Fibroblast of skin of left quadriceps (primary cell): Measurements from ENCODE around the gene ERC2.

Source experiments
- DNase-seq, 2 experiments: peaks; one replicate each; pipeline ENCODE4 v3.0.0-alpha.2; 2013; ENCODE audit warnings: low read depth in 2 of 2

ERC2 gene

DNA sequence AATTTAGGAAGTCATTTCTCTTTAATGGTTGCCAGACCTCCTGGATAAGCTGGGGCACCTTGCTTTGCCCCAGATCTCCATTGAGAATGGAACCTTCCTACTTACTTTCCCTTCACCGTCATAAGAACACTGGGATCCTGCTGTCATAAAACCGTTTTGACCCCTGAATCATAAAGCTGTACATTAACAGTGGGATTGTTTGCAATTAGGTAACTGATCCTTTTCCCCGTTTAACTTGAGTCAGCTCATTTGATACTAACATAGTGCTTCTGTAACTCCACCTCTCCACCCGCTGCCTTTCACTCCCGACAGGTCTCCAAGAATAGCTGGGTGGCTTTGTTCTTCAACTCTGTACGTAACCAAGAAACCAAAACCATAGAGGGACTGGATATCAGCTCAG lies 673.0 kb downstream of the ERC2 start:
- DNase-seq, result no peak

DNA sequence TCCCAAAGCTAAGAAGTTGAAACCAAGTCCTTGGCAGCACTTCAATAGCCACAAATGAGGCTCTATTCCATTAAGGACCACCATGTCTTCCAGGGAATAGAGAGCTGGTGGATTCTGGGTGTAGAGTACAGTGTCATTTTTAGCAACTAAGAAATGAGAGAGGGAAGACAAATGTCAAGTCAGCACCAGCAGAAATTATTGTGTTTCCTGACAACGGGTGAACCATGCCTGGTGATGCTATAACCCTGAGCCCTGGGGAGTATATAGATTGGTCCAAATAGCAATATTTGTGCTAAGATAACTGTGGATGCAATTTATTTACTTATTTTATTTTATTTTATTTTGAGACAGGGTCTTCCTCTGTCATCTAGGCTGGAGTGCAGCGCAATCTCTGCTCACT lies 675.5 kb downstream of the ERC2 start:
- DNase-seq, result no peak

DNA sequence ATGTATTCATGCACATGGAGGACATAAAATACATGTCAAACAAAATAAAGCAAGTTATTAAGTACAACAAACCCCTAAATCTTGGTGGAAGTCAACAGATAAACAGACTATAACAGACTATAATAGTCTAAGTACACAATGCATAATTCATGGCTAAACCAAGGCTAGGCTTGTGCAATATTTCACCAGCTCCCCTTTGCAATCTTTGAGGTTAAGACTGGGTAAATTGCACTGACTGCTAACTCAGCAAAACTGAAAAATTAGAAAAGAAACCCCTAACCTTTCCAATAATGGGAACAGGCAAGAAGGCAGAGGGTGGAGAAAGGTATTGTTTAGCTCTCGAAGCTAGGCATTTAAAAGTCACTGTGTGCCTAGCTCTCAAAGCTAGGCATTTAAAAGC lies 676.3 kb downstream of the ERC2 start:
- DNase-seq, result no peak

DNA sequence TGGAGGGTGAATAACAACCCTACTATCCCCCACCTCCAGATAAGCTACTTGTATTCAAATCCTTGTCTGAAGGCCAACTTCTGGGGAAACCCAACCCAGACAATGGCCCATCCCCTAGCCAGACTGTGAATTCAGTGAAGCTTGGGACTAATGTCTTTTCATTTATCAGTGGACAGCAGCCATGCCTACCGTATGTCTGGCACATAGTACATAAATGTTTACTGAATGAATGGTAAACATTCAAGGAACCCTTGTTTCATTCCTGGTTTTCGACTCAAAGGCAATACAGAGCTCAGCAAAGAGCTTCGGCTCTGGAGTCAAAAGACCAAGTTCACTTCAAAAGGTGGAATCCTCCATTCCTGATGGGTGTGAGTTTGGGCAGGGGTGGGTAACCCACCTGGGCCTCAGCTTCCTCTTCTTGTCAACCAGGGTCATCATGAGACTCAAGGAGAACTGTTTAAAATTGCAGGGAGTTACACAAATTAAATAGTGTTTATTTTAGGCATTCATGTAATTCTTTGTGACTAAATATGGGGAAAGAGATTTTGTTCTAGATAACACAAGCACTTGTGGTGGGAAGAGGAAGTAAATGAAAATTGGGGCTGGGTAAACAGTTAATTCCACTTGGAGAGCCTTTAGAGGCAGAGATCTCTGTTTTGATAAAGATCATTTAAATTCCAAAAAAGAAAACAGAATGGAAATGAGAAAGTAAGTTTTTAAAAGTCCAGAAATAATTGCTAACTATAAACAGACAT lies 677.5 kb downstream of the ERC2 start:
- no peak for DNase-seq

DNA sequence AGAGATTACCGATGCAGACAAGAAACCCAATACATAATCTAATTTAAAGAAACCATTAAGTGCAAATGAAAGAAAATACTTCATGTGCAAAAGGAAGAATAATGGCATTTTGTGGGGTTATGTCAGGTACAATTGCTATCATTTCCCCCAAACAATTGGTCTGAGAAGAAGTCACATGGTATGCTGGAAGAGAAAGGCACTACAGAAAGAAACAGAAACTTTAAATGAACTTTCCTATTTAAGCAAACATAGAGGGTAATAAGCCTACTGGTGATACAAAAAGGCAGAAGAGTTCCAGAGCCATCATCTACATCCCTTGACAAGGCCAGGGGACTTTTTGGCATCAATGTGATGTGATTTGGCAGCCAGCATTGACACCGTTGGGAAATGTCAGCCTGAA lies 678.8 kb downstream of the ERC2 start:
- no peak for DNase-seq

DNA sequence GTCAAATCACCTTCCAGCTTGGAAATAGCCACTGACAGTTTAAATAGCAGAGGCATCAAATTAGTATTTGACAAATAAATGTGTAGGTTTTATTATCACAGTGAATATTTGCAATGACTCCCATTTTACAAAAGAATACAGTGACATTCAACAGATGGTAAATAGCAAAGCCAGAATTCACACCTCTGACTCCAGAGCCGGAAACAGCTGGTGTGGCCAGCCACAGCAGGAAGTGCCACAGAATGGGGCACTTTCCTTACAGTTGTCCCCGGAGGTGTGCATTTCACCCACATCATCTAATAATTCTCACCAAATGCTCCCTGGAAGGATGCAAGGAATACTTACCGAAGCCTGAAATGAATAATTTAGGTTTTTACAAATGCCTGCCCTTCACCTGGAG lies 685.5 kb downstream of the ERC2 start:
- no peak for DNase-seq

DNA sequence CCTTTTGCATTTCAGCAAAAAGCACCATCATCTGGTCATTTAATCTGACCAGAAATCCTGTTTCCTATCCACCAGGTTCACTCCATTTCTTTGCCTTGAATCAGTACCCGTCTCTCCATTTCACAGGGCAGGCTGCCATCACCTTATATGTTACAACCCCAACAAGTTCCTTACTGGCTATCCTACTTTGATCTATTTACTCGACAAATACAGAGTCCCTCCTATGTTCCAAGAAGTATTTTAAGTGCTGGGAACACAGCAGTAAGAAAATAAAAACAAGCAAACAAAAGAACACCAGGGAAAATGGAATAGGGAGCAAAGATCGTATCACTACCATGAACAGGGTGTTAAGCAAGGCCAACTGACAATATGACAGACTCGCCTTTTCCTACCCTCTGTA lies 685.9 kb downstream of the ERC2 start:
- no peak for DNase-seq

DNA sequence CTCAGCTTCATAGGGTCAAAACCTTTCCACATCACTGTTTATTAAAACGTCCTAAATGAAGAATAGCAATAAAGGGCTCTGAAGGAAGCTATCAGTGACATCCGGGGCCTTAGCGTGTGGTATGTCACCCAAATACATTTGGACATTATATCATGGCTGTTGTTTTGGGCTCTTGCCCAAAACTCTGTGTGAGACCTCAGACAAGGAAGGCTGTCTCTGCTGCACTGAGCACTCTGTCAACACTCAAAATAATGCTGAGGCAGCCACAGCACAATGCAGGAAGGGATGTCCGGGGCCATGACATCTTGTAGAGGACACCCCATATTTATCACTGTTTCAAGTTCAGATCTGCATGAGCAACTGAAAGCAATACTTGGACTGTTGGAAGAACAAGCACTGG lies 687.4 kb downstream of the ERC2 start:
- DNase-seq, result no peak

DNA sequence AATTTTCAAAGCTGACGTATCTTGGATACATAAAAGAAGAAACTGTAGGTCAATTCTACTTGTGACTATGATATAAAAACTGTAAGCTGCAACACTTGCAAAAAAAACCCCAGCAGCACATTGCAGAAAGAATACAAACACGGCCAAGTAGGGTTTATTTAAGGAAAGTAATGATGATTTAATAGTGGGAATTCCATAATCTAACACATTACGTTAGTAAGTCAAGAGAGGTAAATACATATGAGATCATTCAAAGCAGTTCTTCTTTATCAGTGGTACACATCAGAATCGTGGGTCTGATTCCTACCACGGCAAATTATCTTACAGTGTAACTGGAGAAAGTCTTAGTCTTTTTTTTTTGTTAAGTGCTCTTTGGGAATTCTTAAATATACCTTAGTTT lies 688.7 kb downstream of the ERC2 start:
- DNase-seq, result no peak

DNA sequence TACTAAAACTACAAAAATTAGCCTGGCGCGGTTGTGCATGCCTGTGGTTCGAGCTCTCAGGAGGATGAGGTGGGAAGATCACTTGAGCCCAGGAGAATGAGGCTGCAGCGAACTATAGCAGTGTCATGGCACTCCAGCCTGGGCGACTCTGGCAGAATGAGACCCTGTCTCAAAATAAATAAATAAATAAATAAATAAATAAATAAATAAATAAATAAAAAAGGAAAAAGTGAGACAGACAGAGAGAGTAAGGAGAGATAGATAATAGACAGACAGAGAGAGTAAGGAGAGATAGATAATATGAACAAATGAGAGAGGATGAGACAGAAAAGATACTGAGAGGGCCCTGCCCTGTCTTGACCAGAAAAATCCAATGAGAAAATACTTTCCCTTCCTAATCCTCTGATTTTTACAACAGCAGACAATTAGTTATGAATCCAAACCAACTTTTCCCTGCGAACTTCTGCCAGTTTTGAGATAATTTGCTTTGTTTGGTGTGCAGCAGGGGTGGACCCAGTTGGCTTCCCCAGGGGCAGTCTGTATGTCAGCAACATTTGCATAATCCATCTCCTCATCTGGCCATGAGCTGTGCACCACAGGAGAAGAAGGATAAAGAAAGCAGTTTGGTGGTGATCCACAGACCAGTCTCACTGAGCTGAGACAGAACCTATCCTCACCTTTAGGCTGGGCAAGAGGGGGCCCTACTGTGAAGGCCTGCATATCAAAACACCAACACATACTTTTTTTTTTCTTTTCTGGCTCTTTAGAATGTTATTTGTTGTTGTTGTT lies 692.7 kb downstream of the ERC2 start:
- DNase-seq, result no peak

DNA sequence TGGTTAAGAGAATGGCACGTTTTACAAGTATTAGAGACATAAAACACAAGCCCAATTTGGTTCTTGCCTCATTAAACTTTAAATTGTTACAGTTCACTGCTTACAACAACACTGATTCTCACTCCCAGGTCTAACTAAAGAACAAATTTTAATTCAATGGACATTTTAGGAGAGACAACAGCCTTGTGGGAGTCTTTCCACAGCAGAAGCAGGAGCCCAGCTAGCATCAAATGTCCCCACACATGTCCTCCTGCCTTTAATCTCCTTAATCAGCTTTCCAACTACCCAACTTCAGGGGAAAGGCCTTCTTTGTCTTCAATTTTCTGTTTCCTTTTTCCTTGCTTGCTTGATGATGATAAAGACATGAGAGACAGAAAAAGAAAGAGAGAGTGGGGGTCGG lies 693.4 kb downstream of the ERC2 start:
- DNase-seq, result no peak

DNA sequence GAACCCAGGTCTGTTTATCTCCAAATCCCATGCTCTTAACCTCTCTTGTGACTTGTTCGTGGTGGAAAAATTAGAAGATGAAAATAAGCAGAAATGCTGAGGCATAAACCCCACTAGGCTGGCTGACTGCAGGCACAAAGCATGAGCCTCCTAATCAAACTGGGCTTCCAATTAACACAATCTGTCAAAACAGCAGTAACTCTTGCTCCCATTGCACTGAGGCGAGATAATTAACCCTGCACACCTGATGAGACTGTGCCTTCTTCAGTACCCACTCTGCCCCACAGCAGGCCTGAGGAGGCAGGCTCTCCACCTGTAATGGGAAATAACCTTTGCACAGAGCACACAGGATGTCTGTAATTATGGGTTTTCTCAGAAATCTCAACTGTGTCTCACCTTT lies 696.8 kb downstream of the ERC2 start:
- DNase-seq, result no peak

DNA sequence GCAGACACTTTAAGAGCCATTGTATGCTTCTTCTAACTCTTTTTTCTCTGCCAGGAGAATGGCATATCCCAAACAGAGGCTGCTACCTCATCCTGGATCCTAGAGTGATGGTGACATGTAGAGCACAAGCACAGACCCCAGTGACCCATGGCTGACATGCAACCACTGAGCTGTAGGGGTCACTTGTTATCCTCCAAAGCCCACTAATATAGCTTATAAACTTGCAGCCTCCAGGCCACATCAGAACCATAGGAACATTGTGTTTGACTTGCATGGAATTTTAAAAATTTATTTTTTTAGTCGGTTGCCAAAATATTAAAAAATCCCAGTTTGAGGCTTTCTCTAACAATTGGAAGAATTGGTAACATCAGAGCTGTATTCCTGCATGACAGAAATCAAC lies 698.2 kb downstream of the ERC2 start:
- no peak for DNase-seq

DNA sequence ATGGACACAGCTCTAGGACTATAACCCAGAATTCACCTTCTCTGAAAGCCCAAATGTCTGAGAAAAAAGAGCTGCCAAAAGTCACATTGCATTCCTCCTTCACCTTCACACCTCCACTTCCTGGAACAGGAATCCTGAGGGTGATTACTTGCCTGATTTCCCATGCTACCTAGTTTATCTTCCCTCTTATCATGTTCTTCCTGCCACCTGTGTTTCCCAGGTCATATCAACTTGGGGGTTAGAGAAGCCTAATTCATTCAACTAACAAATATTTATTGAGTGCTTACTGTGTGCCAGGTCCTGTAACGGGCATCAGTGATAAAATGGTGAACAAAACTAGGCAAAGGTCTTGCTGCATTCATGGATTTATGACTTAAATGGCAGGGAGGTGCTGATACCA lies 701.5 kb downstream of the ERC2 start:
- no peak for DNase-seq

DNA sequence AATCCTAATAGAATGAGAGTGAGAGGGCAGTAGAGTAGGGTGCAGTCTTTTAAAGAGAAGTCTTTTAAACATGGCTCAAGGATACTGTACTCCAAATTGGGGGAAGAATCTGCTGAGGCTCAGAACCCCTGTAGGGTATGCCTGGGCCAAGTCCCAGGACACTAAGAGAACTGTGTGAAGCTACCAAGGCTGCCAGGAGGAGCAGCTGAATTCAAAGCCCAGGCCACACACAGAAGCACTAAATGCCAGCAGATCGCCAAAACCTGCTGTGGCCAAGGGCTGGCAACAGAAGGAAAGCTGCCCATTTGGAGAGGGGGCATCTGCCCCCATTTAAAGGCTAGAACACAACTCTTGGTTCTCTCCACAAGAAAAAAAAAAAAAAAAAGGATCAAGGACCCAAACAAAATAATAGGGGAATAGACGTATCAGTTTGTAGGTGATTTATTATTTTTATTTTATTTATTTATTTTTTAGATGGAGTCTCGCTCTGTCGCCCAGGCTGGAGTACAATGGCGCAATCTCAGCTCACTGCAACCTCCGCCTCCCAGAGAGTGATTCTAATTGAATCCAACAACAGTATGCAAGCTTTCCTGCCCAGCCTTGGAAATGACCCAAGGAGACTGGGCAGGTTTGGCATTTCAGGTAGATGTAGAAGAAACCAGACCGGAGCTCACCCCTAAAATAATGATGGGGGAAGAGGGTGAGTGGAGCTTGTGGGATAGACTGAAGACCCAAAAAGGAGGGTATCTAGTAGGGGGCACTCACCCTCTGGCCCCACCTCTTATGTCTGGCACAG lies 702.2 kb downstream of the ERC2 start:
- no peak for DNase-seq

DNA sequence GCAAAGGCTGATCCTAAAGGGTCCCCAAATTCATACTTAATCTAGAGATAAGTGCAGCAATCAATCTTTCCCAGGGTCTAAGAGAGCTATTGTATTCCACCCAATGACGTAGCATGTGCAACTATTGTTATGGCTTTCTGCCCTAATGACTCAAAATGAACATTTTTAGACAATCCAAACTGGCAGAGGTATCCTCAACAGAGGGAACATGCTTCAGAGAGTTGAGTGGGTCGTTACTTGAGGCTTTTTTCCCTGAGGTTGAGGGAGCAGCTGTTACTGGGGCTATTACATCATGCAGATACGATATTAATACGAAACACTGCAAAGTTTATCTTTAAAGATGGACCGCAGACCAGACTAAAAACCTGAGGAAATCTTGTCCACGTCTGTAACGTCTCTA lies 702.9 kb downstream of the ERC2 start:
- DNase-seq, result no peak

DNA sequence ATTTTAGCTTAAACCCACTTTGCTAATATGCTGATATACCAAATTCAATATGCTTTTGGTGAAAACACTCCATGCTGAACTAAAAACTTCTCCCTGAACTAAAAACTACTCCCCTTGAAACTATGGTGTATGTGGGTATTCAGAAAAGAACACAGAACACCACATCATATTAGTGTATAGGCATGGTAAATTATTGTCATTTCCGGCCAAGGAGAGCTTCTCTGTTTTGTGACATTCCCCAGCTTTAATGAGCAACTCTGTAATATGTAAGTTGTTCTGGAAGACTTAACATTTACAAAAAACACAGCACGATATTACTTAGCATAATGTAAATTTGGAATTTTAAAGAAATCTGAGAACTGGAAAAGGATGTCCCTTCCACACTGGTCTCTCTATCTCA lies 711.3 kb downstream of the ERC2 start:
- DNase-seq, result no peak

DNA sequence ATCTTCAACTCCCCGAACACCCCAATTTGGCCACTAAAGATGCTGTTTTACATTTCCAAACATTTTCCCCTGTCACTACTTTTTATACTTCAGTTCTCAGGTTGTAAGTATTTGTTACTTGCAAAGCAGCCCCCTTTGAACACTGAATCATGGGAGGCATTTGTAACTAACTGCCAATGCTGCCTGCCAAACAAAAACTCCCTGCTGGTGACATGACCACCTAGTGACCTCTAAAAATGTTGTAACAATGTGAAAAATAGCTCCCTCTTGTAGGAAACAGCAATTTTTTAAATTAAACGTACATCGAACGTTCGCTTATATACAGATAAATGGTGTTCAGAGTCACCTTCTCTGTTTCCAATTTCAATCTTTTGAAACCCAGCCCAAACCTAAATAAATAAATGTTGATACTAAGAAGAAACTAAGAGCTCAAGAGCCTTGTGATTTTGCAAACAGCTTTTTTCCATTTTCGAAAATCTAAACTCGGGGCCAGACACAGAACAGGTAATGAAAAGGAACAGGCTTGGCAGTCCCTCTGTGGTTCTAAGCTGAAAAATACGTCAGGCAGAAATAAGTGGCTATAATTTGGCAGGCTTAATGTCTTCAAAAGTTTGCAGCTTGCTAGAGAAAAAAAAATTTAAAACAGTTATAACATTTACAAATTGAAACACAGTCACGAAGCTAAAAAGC lies 712.6 kb downstream of the ERC2 start:
- no peak for DNase-seq

DNA sequence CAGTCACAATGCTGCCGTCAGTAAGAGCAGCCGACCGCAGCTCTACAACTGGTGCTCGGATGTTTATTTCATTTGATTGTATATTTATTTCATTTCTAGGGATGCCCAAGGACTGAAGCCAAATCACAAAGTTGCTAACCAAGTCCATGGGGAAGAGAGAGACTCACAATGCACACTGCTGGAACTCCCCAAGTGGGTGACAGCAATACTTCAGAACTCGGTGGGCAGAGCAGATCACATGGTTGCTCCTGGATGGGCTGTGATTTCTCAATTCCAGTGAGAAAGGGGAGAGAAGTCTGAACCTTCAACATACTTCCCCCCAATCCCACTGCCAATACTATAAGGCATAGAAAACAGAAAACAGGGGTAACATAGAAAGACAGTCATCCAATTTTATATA lies 715.4 kb downstream of the ERC2 start:
- no peak for DNase-seq

DNA sequence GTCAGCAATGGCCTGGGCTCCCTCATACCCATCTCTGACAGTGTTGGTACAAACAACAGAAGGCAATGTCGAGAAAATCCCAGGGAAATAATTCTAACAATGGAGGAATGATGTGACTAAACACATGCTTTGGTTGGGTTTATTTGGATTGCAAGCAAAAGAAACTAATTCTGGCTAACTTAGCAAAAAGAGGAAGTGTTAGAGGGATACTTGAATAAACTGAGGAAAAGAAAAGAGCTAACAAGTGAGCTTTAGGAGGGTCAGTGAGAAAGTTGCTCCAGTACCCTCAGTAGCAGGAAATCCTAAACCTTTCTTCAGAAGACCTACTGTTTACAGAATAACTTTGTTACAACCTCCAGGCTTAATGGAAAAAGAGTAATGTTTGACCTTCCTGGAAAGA lies 716.5 kb downstream of the ERC2 start:
- no peak for DNase-seq

DNA sequence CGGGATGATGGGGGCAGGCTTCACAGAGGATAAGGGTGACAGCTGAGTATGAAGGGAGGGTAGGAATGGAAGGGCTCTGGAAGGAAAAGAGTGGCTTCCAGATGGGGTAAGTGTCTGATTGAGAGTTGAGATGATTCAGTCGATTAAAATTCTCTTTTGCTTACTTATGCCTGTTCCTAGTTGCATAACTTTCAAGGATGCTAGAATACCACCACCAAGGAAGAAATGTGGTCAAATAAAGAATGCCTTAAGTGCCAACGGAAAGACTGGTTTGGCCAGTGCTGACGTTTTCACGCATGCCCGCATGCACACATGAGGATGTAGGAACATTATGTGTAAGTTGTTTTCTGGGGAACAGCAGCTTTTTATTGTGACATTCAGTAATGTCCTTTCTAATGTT lies 717.7 kb downstream of the ERC2 start:
- DNase-seq, result peak; percentile 87 to 89

DNA sequence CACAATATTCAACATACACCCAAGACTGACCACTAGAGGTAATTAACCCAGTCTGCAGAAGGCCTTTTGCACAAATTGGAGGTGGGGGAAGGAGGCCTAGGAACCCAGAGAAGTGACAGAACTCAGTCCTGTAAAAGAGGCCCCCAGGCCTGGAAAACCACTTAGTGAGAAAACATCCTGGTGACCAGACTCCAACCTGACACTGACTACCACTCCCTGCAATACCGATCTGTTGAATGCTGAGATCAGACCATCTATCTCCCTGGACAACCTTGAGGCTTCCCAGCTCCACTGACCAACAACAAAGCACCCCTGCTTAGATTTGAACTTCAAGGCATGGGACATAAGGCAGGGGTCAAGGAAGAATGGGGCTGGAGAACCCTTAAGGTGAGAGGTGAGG lies 719.2 kb downstream of the ERC2 start:
- no peak for DNase-seq
